RWPE1 (cell line): ENCODE results near the gene PLS3.
"Not testable (repeated sequence)": the region's sequence is repeated elsewhere in the genome, so short reads cannot be mapped to it uniquely, and the experiment has no call there.

ENCODE experiments used
- CTCF ChIA-PET: fragments of 350-600 bp; sonication (Branson Sonifier 250); formaldehyde crosslinking; extraction: SDS; loops from one replicate; lab custom pipeline; 2021; lab: Yijun Ruan, JAX
- POLR2A ChIA-PET: fragments of 400-600 bp; formaldehyde crosslinking; extraction: SDS; loops from one replicate; lab custom pipeline; 2020; ENCODE audit warnings: antibody characterized with exemption; ENCODE audit not compliant: low non-redundant PET; lab: Yijun Ruan, JAX
- DNase-seq: peaks from one replicate; pipeline ENCODE4 v3.0.0; 2012; ENCODE audit warnings: low spot score
- H3K27ac ChIP-seq: fragments of 450-650 bp; 2 replicates; pipeline ENCODE4 v1.5.1; 2017
- TF ChIP-seq, protein P1 (sequence below): fragments of 450-650 bp; conservative IDR thresholded peaks from 2 replicates; pipeline ENCODE4 v1.5.1; 2017; ENCODE audit warnings: low read depth, mild to moderate bottlenecking

The PLS3 gene

DNA sequence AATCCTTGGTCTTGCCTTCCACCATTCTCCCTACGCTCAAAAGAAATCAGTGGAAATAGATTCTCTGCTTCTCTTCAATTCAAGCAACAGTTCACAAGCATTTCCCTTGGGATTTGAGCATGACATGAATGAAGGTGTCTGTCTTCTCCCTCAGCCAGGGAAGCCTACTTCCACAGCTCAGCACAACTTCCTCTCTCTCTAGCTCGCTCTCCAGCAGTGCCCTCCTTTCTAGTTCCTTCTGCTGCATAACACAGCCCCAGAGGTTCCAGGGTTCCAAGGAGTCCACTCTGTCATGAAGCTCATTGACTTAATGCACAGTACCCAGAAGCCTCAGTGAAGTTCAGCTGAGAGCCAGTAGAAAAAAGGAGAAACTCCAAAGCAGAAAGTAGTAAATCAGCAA is 81.3 kb downstream of the PLS3 start:
- H3K27ac ChIP-seq = no peak overlapping the region
- TF ChIP-seq, protein P1, sequence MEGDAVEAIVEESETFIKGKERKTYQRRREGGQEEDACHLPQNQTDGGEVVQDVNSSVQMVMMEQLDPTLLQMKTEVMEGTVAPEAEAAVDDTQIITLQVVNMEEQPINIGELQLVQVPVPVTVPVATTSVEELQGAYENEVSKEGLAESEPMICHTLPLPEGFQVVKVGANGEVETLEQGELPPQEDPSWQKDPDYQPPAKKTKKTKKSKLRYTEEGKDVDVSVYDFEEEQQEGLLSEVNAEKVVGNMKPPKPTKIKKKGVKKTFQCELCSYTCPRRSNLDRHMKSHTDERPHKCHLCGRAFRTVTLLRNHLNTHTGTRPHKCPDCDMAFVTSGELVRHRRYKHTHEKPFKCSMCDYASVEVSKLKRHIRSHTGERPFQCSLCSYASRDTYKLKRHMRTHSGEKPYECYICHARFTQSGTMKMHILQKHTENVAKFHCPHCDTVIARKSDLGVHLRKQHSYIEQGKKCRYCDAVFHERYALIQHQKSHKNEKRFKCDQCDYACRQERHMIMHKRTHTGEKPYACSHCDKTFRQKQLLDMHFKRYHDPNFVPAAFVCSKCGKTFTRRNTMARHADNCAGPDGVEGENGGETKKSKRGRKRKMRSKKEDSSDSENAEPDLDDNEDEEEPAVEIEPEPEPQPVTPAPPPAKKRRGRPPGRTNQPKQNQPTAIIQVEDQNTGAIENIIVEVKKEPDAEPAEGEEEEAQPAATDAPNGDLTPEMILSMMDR = no peak
- POLR2A ChIA-PET = no interaction called here
- CTCF ChIA-PET = interaction anchor here (0.6 to 1.4 kb wide), 5 partner anchors 51 to 373 kb away, joined by 3 to 4 read pairs (median 3); no protein-coding TSS in a partner anchor
- no peak for DNase-seq

DNA sequence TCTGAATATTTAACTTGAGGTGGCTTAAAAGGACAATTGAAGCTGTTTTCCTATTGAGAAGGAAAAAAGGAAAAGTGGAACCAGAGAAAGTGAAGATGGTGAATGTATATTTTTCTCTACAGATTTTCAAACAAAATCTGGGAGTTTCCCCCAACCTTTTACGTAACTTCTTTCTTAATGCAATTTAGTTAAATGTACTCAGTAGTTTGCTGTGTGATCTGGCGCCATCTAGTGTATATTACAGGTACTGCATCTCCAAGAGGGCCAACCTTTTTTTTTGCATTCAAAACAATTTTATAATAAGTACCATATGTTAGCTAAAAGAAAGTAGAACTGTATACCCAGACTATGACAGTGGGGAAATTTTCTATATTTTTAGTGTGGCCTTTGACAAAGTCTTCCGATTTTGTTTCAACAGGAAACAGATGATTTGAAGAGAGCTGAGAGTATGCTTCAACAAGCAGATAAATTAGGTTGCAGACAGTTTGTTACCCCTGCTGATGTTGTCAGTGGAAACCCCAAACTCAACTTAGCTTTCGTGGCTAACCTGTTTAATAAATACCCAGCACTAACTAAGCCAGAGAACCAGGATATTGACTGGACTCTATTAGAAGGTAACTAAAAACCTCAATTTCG is 82.0 kb downstream of the PLS3 start:
- TF ChIP-seq, protein P1 = peak; percentile 78
- CTCF ChIA-PET = interaction anchor here (0.6 to 1.4 kb wide), 8 partner anchors 14 to 481 kb away, joined by 3 to 5 read pairs (median 3); no protein-coding TSS in a partner anchor
- POLR2A ChIA-PET = no interaction called here
- peak; percentile 11 for DNase-seq
- no peak overlapping the region for H3K27ac ChIP-seq

GRCh38 chrX:115644397-115644796 is 83.4 kb downstream of the PLS3 start:
- H3K27ac ChIP-seq, CTCF ChIA-PET, POLR2A ChIA-PET, DNase-seq: not testable (repeated sequence)

DNA sequence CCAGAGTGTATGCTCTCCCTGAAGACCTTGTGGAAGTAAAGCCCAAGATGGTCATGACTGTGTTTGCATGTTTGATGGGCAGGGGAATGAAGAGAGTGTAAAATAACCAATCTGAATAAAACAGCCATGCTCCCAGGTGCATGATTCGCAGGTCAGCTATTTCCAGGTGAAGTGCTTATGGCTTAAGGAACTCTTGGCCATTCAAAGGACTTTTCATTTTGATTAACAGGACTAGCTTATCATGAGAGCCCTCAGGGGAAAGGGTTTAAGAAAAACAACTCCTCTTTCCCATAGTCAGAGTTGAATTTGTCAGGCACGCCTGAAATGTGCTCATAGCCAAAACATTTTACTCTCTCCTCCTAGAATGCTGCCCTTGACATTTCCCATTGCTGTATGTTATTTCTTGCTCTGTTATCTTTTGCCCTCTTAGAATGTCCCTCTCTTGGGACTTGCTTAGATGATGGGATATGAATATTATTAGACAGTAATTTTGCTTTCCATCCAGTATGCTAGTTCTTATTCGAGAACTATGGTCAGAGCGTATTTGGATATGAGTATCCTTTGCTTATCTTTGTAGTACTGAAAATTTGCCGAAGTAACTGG is 88.6 kb downstream of the PLS3 start:
- CTCF ChIA-PET = no interaction called here
- no peak overlapping the region for H3K27ac ChIP-seq
- DNase-seq = peak; percentile 1
- POLR2A ChIA-PET = no interaction called here
- TF ChIP-seq, protein P1 = no peak

GRCh38 chrX:115650449-115650848 is 89.5 kb downstream of the PLS3 start:
- POLR2A ChIA-PET = no interaction called here
- CTCF ChIA-PET = interaction anchor here (0.6 kb wide), 1 partner anchor 15 kb away, joined by 4 read pairs; no protein-coding TSS in a partner anchor
- TF ChIP-seq, protein P1 = no peak
- no peak overlapping the region for H3K27ac ChIP-seq
- no peak for DNase-seq

DNA sequence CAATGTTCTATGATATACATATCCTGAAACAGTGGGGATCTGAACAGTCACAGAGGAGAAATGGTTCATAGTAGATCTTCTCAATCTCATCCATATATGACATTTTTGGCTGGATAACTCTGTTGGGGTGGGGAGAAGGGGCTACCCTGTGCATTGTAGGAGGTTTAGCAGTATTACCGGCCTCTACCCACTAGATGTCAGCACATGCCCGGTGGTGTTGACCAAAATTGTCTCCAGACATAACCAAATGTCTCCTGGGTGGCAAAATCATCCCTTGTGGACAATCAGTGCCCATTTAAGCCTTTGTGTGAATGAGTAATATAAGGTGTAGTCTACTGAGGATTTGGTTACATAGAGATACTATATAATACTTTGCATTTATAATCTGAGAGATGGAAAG is 89.9 kb downstream of the PLS3 start:
- peak; percentile 4 for DNase-seq
- ChIA-PET POLR2A (no interaction called here), CTCF (no interaction called here)
- H3K27ac ChIP-seq = no peak overlapping the region
- TF ChIP-seq, protein P1 = peak; percentile 59

DNA sequence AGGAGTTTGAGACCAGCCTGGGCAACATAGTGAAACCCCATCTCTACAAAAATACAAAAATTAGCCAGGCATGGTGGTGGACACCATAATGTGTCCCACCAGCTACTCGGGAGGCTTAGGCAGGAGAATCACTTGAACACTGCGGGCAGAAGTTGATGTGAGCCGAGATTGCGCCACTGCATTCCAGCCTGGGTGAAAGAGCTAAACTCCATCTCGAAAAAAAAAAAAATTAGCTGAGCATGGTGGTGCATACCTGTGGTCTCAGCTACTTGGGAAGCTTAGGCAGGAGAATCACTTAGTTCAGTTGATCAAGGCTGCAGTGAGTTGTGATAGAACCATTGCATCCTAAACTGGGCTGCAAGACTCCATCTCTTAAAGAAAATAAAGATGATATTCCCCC is 91.2 kb downstream of the PLS3 start:
- DNase-seq = no peak
- ChIA-PET POLR2A (no interaction called here), CTCF (interaction anchor here (0.6 kb wide), 1 partner anchor 403 kb away, joined by 3 read pairs; no protein-coding TSS in a partner anchor)
- TF ChIP-seq, protein P1 = no peak
- H3K27ac ChIP-seq = no peak overlapping the region
